ENCODE data around the gene SEC14L6.

SEC14L6 gene

GRCh38 chr22:30557243-30557642 is 10.7 kb upstream of the SEC14L6 start:
- no peaks in the 10 kb centered on the region for H3K9me2 ChIP-seq (replicated peaks; ENCODE audit: insufficient read depth, low read length)
- H3K9me3 ChIP-seq (ENCODE audit: insufficient read depth, low read length) = no peaks in the 10 kb centered on the region
- TF ChIP-seq, protein P1, sequence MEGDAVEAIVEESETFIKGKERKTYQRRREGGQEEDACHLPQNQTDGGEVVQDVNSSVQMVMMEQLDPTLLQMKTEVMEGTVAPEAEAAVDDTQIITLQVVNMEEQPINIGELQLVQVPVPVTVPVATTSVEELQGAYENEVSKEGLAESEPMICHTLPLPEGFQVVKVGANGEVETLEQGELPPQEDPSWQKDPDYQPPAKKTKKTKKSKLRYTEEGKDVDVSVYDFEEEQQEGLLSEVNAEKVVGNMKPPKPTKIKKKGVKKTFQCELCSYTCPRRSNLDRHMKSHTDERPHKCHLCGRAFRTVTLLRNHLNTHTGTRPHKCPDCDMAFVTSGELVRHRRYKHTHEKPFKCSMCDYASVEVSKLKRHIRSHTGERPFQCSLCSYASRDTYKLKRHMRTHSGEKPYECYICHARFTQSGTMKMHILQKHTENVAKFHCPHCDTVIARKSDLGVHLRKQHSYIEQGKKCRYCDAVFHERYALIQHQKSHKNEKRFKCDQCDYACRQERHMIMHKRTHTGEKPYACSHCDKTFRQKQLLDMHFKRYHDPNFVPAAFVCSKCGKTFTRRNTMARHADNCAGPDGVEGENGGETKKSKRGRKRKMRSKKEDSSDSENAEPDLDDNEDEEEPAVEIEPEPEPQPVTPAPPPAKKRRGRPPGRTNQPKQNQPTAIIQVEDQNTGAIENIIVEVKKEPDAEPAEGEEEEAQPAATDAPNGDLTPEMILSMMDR (IDR thresholded peaks at IDR 0.05; ENCODE audit: insufficient read depth, low read length, poor library complexity, severe bottlenecking) = no peak
- TF ChIP-seq EZH2phosphoT487 (conservative IDR thresholded peaks at IDR 0.05; ENCODE audit: low read length) = no peak
- H4K20me1 ChIP-seq (ENCODE audit: low read depth, low read length) = no peaks in the 10 kb centered on the region
- H3K4me2 ChIP-seq (ENCODE audit: low read depth, low read length, poor library complexity, severe bottlenecking) = no peak overlapping the region
- H3K79me2 ChIP-seq (ENCODE audit: insufficient read depth, low read length) = no peaks in the 10 kb centered on the region
- H3K4me3 ChIP-seq (ENCODE audit: insufficient read depth, low read length, poor library complexity, severe bottlenecking) = no peak overlapping the region
- no peak overlapping the region for H3K9ac ChIP-seq (ENCODE audit: low read length)
- no peaks in the 10 kb centered on the region for H3K27me3 ChIP-seq (ENCODE audit: low read length)
- H2AFZ ChIP-seq (ENCODE audit: low read depth, low read length, severe bottlenecking) = no peak overlapping the region
- H3K27ac ChIP-seq (ENCODE audit: low read depth, low read length) = no peak overlapping the region
- H3K36me3 ChIP-seq (ENCODE audit: low read length) = no peaks in the 10 kb centered on the region
- no peaks in the 10 kb centered on the region for H3F3A ChIP-seq (ENCODE audit: insufficient read depth)

DNA sequence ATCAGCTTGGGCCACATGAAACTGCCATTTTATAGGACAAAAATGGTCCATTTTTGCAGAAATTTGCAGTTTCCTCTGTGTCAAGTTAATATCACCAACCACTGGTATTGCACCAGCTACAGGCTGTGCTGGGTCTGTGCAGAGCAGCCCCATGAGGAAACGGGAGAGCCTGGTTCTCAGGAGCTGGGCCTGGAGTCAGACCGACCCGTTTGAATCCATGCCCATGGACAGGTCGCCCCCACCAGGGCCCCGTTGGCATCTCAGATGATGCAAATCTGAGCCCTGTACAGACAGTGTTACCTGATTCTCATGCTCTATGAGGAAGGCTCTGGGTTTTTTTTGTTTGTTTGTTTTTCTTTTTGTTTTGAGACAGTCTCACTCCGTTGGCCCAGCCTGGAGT is 9.8 kb upstream of the SEC14L6 start:
- TF ChIP-seq EZH2phosphoT487 (conservative IDR thresholded peaks at IDR 0.05; ENCODE audit: low read length) = no peak
- TF ChIP-seq, protein P1 (IDR thresholded peaks at IDR 0.05; ENCODE audit: insufficient read depth, low read length, poor library complexity, severe bottlenecking) = no peak
- Histone ChIP-seq H3K27ac (ENCODE audit: low read depth, low read length) (no peak overlapping the region), H3K9me3 (ENCODE audit: insufficient read depth, low read length) (no peaks in the 10 kb centered on the region), H3K9me2 (replicated peaks; ENCODE audit: insufficient read depth, low read length) (no peaks in the 10 kb centered on the region), H3K36me3 (ENCODE audit: low read length) (no peaks in the 10 kb centered on the region), H3K9ac (ENCODE audit: low read length) (no peak overlapping the region), H3F3A (ENCODE audit: insufficient read depth) (no peaks in the 10 kb centered on the region), H3K4me2 (ENCODE audit: low read depth, low read length, poor library complexity, severe bottlenecking) (no peak overlapping the region), H3K27me3 (ENCODE audit: low read length) (no peaks in the 10 kb centered on the region), H3K79me2 (ENCODE audit: insufficient read depth, low read length) (no peaks in the 10 kb centered on the region), H2AFZ (ENCODE audit: low read depth, low read length, severe bottlenecking) (no peak overlapping the region), H4K20me1 (ENCODE audit: low read depth, low read length) (no peaks in the 10 kb centered on the region), H3K4me3 (ENCODE audit: insufficient read depth, low read length, poor library complexity, severe bottlenecking) (no peak overlapping the region)

GRCh38 chr22:30555282-30556210 is 9.0 kb upstream of the SEC14L6 start:
- H3K4me2 ChIP-seq (ENCODE audit: low read depth, low read length, poor library complexity, severe bottlenecking) = no peak overlapping the region
- no peaks in the 10 kb centered on the region for H3K27me3 ChIP-seq (ENCODE audit: low read length)
- H4K20me1 ChIP-seq (ENCODE audit: low read depth, low read length) = no peaks in the 10 kb centered on the region
- H3K27ac ChIP-seq (ENCODE audit: low read depth, low read length) = no peak overlapping the region
- H3K9me2 ChIP-seq (replicated peaks; ENCODE audit: insufficient read depth, low read length) = no peaks in the 10 kb centered on the region
- H3K79me2 ChIP-seq (ENCODE audit: insufficient read depth, low read length) = no peaks in the 10 kb centered on the region
- H3K9ac ChIP-seq (ENCODE audit: low read length) = no peak overlapping the region
- H2AFZ ChIP-seq (ENCODE audit: low read depth, low read length, severe bottlenecking) = no peak overlapping the region
- H3F3A ChIP-seq (ENCODE audit: insufficient read depth) = no peaks in the 10 kb centered on the region
- no peak for TF ChIP-seq EZH2phosphoT487 (conservative IDR thresholded peaks at IDR 0.05; ENCODE audit: low read length)
- TF ChIP-seq, protein P1 (IDR thresholded peaks at IDR 0.05; ENCODE audit: insufficient read depth, low read length, poor library complexity, severe bottlenecking) = no peak
- H3K36me3 ChIP-seq (ENCODE audit: low read length) = no peaks in the 10 kb centered on the region
- no peaks in the 10 kb centered on the region for H3K9me3 ChIP-seq (ENCODE audit: insufficient read depth, low read length)
- no peak overlapping the region for H3K4me3 ChIP-seq (ENCODE audit: insufficient read depth, low read length, poor library complexity, severe bottlenecking)
